Endothelial cell of umbilical vein (primary cell): ENCODE measurements around the gene PYURF. TPM values are rescaled to one million over a fixed set of nuclear protein-coding genes. Genes with fewer than 3 reads are reported as not detected.

ENCODE experiments used
- BruUV-seq: library from RNA; stranded (reverse); fragments of 400-500 nt; replicated peaks from 2 replicates; lab custom pipeline; 2021; lab: Mats Ljungman, UMichigan
- CTCF ChIA-PET: fragments of 300-600, 350-600 bp; sonication (Branson Sonifier 250); formaldehyde crosslinking; loops from one replicate; lab custom pipeline; 2021; ENCODE audit warnings: antibody characterized with exemption, inconsistent platforms; lab: Charles Lee
- POLR2A ChIA-PET: fragments of 300-600, 350-600 bp; sonication (Branson Sonifier 250); formaldehyde crosslinking; loops from one replicate; lab custom pipeline; 2021; ENCODE audit warnings: antibody characterized with exemption, inconsistent platforms; lab: Charles Lee
- DNase-seq: peaks from one replicate; pipeline ENCODE4 v3.0.0-alpha.2; 2011; ENCODE audit warnings: low read depth, low spot score
- FAIRE-seq: peaks from 2 replicates; lab custom pipeline; 2011; peaks lifted over from hg19 to GRCh38; lab: Jason Lieb, UNC
- H2AFZ ChIP-seq: 2 replicates; pipeline ENCODE4 v1.6.0; 2012; ENCODE audit warnings: low read depth, low read length, control low read depth, inconsistent platforms
- H3K27ac ChIP-seq: 2 replicates; pipeline ENCODE4 v1.5.1; 2011; ENCODE audit warnings: low read depth, mild to moderate bottlenecking, control low read depth, low read length, moderate library complexity; ENCODE audit not compliant: insufficient read depth
- H3K27me3 ChIP-seq, 2 experiments: 2 replicates each; pipeline versions ENCODE4 v1.6.0 to v1.6.1; 2011; ENCODE audit warnings: low read length in 2 of 2, mixed read lengths in 1 of 2; ENCODE audit not compliant: control insufficient read depth in 2 of 2, insufficient read depth in 2 of 2
- H3K36me3 ChIP-seq, 2 experiments: 2 replicates in 1 of 2; 3 replicates in 1 of 2; pipeline ENCODE4 v1.5.1; 2011; ENCODE audit warnings: low read length in 2 of 2, mild to moderate bottlenecking in 1 of 2, moderate library complexity in 1 of 2; ENCODE audit not compliant: control insufficient read depth in 2 of 2, insufficient read depth in 2 of 2; ENCODE audit errors: extremely low read depth in 1 of 2
- H3K4me1 ChIP-seq: 3 replicates; pipeline ENCODE4 v1.5.1; 2011; ENCODE audit warnings: mild to moderate bottlenecking, low read length; ENCODE audit not compliant: control insufficient read depth, insufficient read depth; ENCODE audit errors: extremely low read depth
- H3K4me2 ChIP-seq: 2 replicates; pipeline ENCODE4 v1.6.1; 2011; ENCODE audit warnings: low read length, control low read depth, mixed read lengths; ENCODE audit not compliant: insufficient read depth
- H3K4me3 ChIP-seq, 3 experiments: fragments of 200-600 bp in 1 of 3; sonication (generic), shearing (Covaris generic) in 1 of 3; replicated peaks in 1 of 3; 2 replicates each; pipeline ENCODE4 v1.5.1; 2011 to 2016; ENCODE audit warnings: control low read depth in 3 of 3, low read length in 3 of 3, mild to moderate bottlenecking in 2 of 3, inconsistent platforms in 1 of 3, low read depth in 1 of 3, moderate library complexity in 1 of 3; ENCODE audit not compliant: insufficient read depth in 1 of 3
- H3K79me2 ChIP-seq: 2 replicates; pipeline ENCODE4 v1.6.0; 2012; ENCODE audit warnings: low read length, inconsistent platforms; ENCODE audit not compliant: control insufficient read depth, insufficient read depth
- H3K9ac ChIP-seq: replicated peaks from 2 replicates; pipeline ENCODE3; 2011; ENCODE audit warnings: low read length, control low read depth; ENCODE audit not compliant: insufficient read depth; ENCODE audit errors: extremely low read depth
- H3K9me1 ChIP-seq: replicated peaks from 3 replicates; pipeline ENCODE4 v1.6.0; 2011; ENCODE audit warnings: mild to moderate bottlenecking, low read length; ENCODE audit not compliant: control insufficient read depth, insufficient read depth; ENCODE audit errors: extremely low read depth
- H3K9me3 ChIP-seq: replicated peaks from 2 replicates; pipeline ENCODE4 v1.5.1; 2012; ENCODE audit warnings: low read length, inconsistent platforms; ENCODE audit not compliant: control insufficient read depth, insufficient read depth
- H4K20me1 ChIP-seq: replicated peaks from 2 replicates; pipeline ENCODE3; 2011; ENCODE audit warnings: mild to moderate bottlenecking, low read length; ENCODE audit not compliant: control insufficient read depth, insufficient read depth; ENCODE audit errors: extremely low read depth
- EZH2 ChIP-seq: IDR thresholded peaks from 2 replicates; pipeline ENCODE4 v1.6.1; 2012; ENCODE audit warnings: borderline replicate concordance, low read depth, mild to moderate bottlenecking, moderate library complexity, low read length, inconsistent platforms; ENCODE audit not compliant: severe bottlenecking
- FOS ChIP-seq: IDR thresholded peaks from 2 replicates; pipeline ENCODE4 v1.6.1; 2011; ENCODE audit warnings: mild to moderate bottlenecking, low read length, moderate library complexity, borderline replicate concordance; ENCODE audit not compliant: insufficient read depth
- GATA2 ChIP-seq: IDR thresholded peaks from 2 replicates; pipeline ENCODE4 v1.7.0; 2011; ENCODE audit warnings: low read depth, mild to moderate bottlenecking, moderate library complexity, mixed read lengths, low read length; ENCODE audit not compliant: insufficient read length, insufficient read depth
- JUN ChIP-seq: IDR thresholded peaks from 2 replicates; pipeline ENCODE4 v1.6.1; 2011; ENCODE audit warnings: borderline replicate concordance, low read depth; ENCODE audit not compliant: insufficient read length, insufficient read depth
- MYC ChIP-seq: IDR thresholded peaks from one replicate; pipeline ENCODE4 v1.6.1; 2011; ENCODE audit warnings: mild to moderate bottlenecking, low read depth, low read length
- POLR2A ChIP-seq: IDR thresholded peaks from 2 replicates; pipeline ENCODE4 v1.6.1; 2012; ENCODE audit warnings: low read depth, mild to moderate bottlenecking, control low read depth, low read length
- POLR2AphosphoS5 ChIP-seq: IDR thresholded peaks from 2 replicates; pipeline ENCODE4 v1.6.1; 2012; ENCODE audit warnings: low read depth, mild to moderate bottlenecking, control low read depth, low read length, moderate library complexity; ENCODE audit not compliant: insufficient read depth
- dilution Hi-C: fragments of 300-500 bp; cut with MboI; formaldehyde crosslinking; loops from one replicate; pipeline ENCODE4 v1.15.0; 2019; ENCODE audit warnings: low sequenced_read_pairs; ENCODE audit not compliant: extremely low pct_ligation_motif_present
- intact Hi-C: fragments of 100-400 bp; cut with micrococcal nuclease; formaldehyde crosslinking; loops from one replicate; pipeline ENCODE4 v1.10.0; 2022
- polyA plus RNA-seq, 4 experiments: library from polyadenylated mRNA; depleted of rRNA in 3 of 4; stranded (reverse) in 3 of 4; unstranded in 1 of 4; fragments of >200 nt; gene quantifications; 2 replicates each; pipeline versions ENCODE4 v1.2.1 to v1.2.3, GENCODE V29; 2011 to 2012; ENCODE audit warnings: missing spikeins in 1 of 4
- total RNA-seq: library from RNA; stranded (reverse); gene quantifications from 2 replicates; pipeline ENCODE4 v1.2.3, GENCODE V29; 2021
- TF ChIP-seq, protein P1 (sequence below): IDR thresholded peaks from 2 replicates; pipeline ENCODE4 v1.6.1; 2011; ENCODE audit not compliant: insufficient read depth, insufficient read length
- TF ChIP-seq, protein P2 (sequence below), 2 donors: IDR thresholded peaks; 1 replicate in 1 of 2; 2 replicates in 1 of 2; pipeline ENCODE4 v1.5.1; 2011; ENCODE audit warnings: low read length in 2 of 2, mild to moderate bottlenecking in 2 of 2, moderate library complexity in 2 of 2, control low read depth in 1 of 2, inconsistent platforms in 1 of 2, low read depth in 1 of 2; ENCODE audit not compliant: insufficient read depth in 1 of 2; ENCODE audit errors: extremely low read depth in 1 of 2

PYURF gene
- total and polyA plus RNA-seq, 2 donors (not counting 3 experiments of a cell fraction or from before 2014, with no cell fraction given) = 59.1 to 79.7 TPM

DNA sequence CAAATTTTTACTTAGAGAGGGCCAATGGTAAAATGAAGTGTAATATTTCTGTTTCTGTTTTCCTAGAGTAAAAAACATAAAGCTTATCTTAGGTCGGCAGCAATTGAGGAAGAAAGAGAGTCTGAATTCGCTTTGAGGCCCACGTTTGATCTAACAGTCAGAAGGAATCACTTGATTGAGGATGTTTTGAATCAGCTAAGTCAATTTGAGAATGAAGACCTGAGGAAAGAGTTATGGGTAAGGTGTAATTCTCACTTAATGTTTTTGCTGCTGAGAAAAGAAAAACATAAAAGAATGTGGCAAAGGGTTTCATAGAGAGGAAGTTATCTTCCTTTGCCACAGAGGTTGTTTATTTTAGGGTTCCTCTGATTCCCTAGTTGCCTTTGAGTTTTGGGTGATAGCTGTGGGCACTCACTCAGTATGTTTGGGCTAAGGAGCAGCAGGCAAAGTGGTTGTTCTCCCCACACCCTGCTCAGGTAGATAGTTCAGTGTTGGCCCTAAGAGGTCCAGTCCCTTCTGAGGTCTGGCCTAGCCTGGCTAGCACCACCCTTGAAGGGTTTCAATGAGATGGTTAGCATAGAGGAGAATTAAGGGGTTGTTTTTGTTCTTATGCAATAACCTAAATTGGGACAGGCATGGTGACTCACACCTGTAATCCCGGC is 34.3 kb downstream of the PYURF start:
- no peaks in the 10 kb centered on the region for H3K79me2 ChIP-seq
- no peak overlapping the region for H3K9ac ChIP-seq
- FAIRE-seq (no peak), DNase-seq (no peak)
- no TSS peak for BruUV-seq
- H3K9me3 ChIP-seq = no peaks in the 10 kb centered on the region
- CTCF ChIA-PET = interaction anchor here (0.9 to 1.5 kb wide), 3 partner anchors 11 to 270 kb away, joined by 3 read pairs; no protein-coding TSS in a partner anchor
- H4K20me1 ChIP-seq = no peaks in the 10 kb centered on the region
- no peaks in the 10 kb centered on the region for H3K4me1 ChIP-seq
- H3K9me1 ChIP-seq = no peaks in the 10 kb centered on the region
- H3K27me3 ChIP-seq = no peaks in the 10 kb centered on the region
- TF ChIP-seq GATA2 (no peak), POLR2AphosphoS5 (no peak), FOS (no peak), EZH2 (no peak), POLR2A (no peak), JUN (no peak), MYC (no peak)
- TF ChIP-seq, protein P1, sequence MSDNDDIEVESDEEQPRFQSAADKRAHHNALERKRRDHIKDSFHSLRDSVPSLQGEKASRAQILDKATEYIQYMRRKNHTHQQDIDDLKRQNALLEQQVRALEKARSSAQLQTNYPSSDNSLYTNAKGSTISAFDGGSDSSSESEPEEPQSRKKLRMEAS = no peak
- TF ChIP-seq, protein P2, sequence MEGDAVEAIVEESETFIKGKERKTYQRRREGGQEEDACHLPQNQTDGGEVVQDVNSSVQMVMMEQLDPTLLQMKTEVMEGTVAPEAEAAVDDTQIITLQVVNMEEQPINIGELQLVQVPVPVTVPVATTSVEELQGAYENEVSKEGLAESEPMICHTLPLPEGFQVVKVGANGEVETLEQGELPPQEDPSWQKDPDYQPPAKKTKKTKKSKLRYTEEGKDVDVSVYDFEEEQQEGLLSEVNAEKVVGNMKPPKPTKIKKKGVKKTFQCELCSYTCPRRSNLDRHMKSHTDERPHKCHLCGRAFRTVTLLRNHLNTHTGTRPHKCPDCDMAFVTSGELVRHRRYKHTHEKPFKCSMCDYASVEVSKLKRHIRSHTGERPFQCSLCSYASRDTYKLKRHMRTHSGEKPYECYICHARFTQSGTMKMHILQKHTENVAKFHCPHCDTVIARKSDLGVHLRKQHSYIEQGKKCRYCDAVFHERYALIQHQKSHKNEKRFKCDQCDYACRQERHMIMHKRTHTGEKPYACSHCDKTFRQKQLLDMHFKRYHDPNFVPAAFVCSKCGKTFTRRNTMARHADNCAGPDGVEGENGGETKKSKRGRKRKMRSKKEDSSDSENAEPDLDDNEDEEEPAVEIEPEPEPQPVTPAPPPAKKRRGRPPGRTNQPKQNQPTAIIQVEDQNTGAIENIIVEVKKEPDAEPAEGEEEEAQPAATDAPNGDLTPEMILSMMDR (IDR thresholded peaks at IDR 0.05; ENCODE audit: extremely low read depth in 1 of 2, insufficient read depth in 1 of 2, low read depth in 1 of 2, low read length in 2 of 2) = no peak
- H3K36me3 ChIP-seq = no peaks in the 10 kb centered on the region
- no peak overlapping the region for H3K4me2 ChIP-seq
- dilution Hi-C loops (no loop called here), intact Hi-C loops (no loop called here)
- H3K27ac ChIP-seq = no peak overlapping the region
- POLR2A ChIA-PET = no interaction called here
- H2AFZ ChIP-seq = no peak overlapping the region
- no peak overlapping the region for H3K4me3 ChIP-seq
